GM23248 (cell line): ENCODE data around the gene USP2. TPM values are rescaled to one million over a fixed set of nuclear protein-coding genes. Genes with fewer than 3 reads are reported as not detected.

Experiments
- DNase-seq: peaks from one replicate; pipeline ENCODE4 v3.0.0-alpha.2; 2015
- H2AFZ ChIP-seq: fragments of 200-600 bp; sonication (generic); 2 replicates; pipeline ENCODE4 v1.6.1; 2016; ENCODE audit warnings: antibody characterized with exemption
- H3F3A ChIP-seq: fragments of 200-600 bp; sonication (generic); 2 replicates; pipeline ENCODE4 v1.6.1; 2016; ENCODE audit warnings: mild to moderate bottlenecking, antibody characterized with exemption, mixed run types; ENCODE audit not compliant: insufficient read depth
- H3K27ac ChIP-seq: fragments of 200-600 bp; sonication (generic); 2 replicates; pipeline ENCODE4 v1.5.1; 2016; ENCODE audit warnings: mild to moderate bottlenecking
- H3K27me3 ChIP-seq: fragments of 200-600 bp; sonication (generic); replicated peaks from 2 replicates; pipeline ENCODE4 v1.6.1; 2016; ENCODE audit warnings: mild to moderate bottlenecking; ENCODE audit not compliant: insufficient read depth
- H3K36me3 ChIP-seq: fragments of 200-600 bp; sonication (generic); 2 replicates; pipeline ENCODE4 v1.6.1; 2016; ENCODE audit warnings: low read depth, mild to moderate bottlenecking
- H3K4me1 ChIP-seq: fragments of 200-600 bp; sonication (generic); 2 replicates; pipeline ENCODE4 v1.6.1; 2016; ENCODE audit warnings: mild to moderate bottlenecking; ENCODE audit not compliant: insufficient read depth
- H3K4me2 ChIP-seq: fragments of 200-600 bp; sonication (generic); one replicate; pipeline ENCODE4 v1.6.1; 2016; ENCODE audit warnings: mild to moderate bottlenecking; ENCODE audit not compliant: unreplicated experiment
- H3K4me3 ChIP-seq: fragments of 200-600 bp; sonication (generic); 2 replicates; pipeline ENCODE4 v1.5.1; 2016; ENCODE audit warnings: mild to moderate bottlenecking
- H3K79me2 ChIP-seq: fragments of 200-600 bp; sonication (generic); 2 replicates; pipeline ENCODE4 v1.6.1; 2016; ENCODE audit warnings: mild to moderate bottlenecking; ENCODE audit not compliant: insufficient read depth
- H3K9ac ChIP-seq: fragments of 200-600 bp; sonication (generic); 2 replicates; pipeline ENCODE4 v1.6.1; 2016; ENCODE audit warnings: mild to moderate bottlenecking
- H3K9me2 ChIP-seq: fragments of 200-600 bp; sonication (generic); 2 replicates; pipeline ENCODE4 v1.6.1; 2016; ENCODE audit warnings: mixed run types, mild to moderate bottlenecking, moderate library complexity; ENCODE audit not compliant: insufficient read depth
- H3K9me3 ChIP-seq: fragments of 200-600 bp; sonication (generic); one replicate; pipeline ENCODE4 v1.6.1; 2017; ENCODE audit warnings: low read depth
- H4K20me1 ChIP-seq: fragments of 200-600 bp; sonication (generic); 2 replicates; pipeline ENCODE4 v1.6.0; 2016; ENCODE audit not compliant: insufficient read depth
- EZH2 ChIP-seq: fragments of 200-600 bp; sonication (generic); IDR thresholded peaks from 2 replicates; pipeline ENCODE4 v1.6.1; 2018; ENCODE audit warnings: antibody characterized with exemption, mild to moderate bottlenecking; ENCODE audit not compliant: insufficient read depth, poor library complexity, severe bottlenecking
- EZH2phosphoT487 ChIP-seq: fragments of 200-600 bp; sonication (generic); IDR thresholded peaks from 2 replicates; pipeline ENCODE4 v1.6.1; 2018; ENCODE audit warnings: antibody characterized with exemption, moderate library complexity, mild to moderate bottlenecking, low read depth; ENCODE audit not compliant: insufficient read depth
- WGBS, 2 experiments: methylation state at CpG; one replicate each; pipeline ENCODE4 v1.1.6; 2015 to 2017; ENCODE audit warnings: low lambda C conversion rate in 2 of 2, low coverage in 1 of 2; ENCODE audit errors: missing lambda C conversion rate in 2 of 2; 5-methylcytosine and 5-hydroxymethylcytosine counted together
- in situ Hi-C: fragments of 300-500 bp; cut with MboI; formaldehyde crosslinking; loops from 2 replicates; pipeline ENCODE4 v1.15.0; 2020
- polyA plus RNA-seq: library from polyadenylated mRNA; unstranded; fragments of >200 nt; fragmentation: Nextera tagmentation; extraction: Ambion mirVana; gene quantifications from 2 replicates; pipeline ENCODE4 v1.2.1, GENCODE V29; 2016
- total RNA-seq: library from RNA; depleted of rRNA; stranded (reverse); fragments of >200 nt; shearing (Covaris generic); gene quantifications from 2 replicates; pipeline ENCODE4 v1.2.3, GENCODE V29; 2014

Gene USP2
- total and polyA plus RNA-seq, 2 experiments from 2014 or later: 0.33 TPM; not detected in 1

GRCh38 chr11:119317592-119318239 lies 63.8 kb downstream of the USP2 start:
- DNase-seq: no peak
- Histone ChIP-seq H3K4me3 (no peak overlapping the region), H3K9ac (no peak overlapping the region), H3F3A (peaks cover 13% of the 10 kb centered on the region; the same call in 1 of the 2 replicates), H2AFZ (no peak overlapping the region), H3K27ac (no peak overlapping the region), H3K9me2 (no peaks in the 10 kb centered on the region), H3K4me1 (peaks cover 41% of the 10 kb centered on the region), H3K4me2 (no peak overlapping the region), H3K79me2 (no peaks in the 10 kb centered on the region), H3K27me3 (no peaks in the 10 kb centered on the region; the same call in 1 of the 2 replicates), H3K9me3 (no peaks in the 10 kb centered on the region), H3K36me3 (no peaks in the 10 kb centered on the region), H4K20me1 (no peaks in the 10 kb centered on the region)
- WGBS, 2 experiments: 78 to 81% methylated on average over 14 of the region's 14 CpGs
- in situ Hi-C loops: no loop called here
- TF ChIP-seq EZH2phosphoT487 (no peak), EZH2 (no peak)

DNA sequence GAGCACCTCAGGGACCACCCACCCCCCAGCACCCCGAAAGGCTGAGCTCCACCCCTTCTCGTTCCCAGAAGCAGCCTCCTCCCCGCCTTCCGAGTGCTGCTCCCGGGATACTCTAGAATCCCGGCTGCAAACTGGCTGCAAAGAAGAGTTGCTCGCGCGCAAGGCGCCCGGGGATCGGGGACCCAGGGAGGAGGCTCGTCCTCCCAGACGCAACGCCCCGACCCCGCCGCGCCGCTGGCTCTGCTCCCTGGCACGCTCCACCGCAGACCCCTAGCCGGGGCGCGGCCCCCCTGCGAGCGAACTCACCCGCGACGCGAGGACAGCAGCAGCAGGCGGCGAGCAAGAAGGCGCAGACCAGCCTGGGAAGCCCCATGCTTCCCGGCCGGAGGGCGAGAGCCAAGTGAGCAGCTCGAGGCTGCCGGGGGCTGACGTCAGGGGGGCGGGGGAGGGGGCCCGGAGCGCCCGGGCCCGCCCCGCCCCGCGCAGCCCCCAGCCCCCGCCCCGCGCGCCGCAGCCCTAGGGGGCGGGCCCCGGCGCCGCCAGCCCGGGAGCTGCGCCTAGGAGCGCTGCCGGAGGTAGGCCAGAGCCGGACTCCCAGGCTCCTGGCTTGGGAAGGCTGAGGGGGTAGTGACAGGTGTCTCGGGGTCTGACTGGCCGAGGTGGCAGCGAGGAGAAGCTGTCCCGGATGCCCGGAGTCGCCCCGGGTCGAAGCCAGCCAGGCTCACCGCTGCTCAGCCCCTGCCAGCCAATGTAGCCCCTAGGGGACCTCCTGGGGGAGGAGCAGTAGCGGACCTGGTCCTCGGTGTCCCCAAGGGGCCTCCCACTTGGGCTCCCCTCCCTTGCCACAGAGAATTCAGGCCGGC lies 64.5 kb downstream of the USP2 start, which contains the start of gene MCAM:
Gene MCAM, minus strand, starts transcription at position 402 of the 863 bp plus-strand sequence. Its CDS starts 29 bp downstream, at position 373.
- Histone ChIP-seq H3K4me2 (peak within 1 kb of the TSS; percentile 88), H3K79me2 (no peaks in the 10 kb centered on the region), H3K4me3 (peak within 1 kb of the TSS; percentile 72), H3K27me3 (no peaks in the 10 kb centered on the region; the same call in 1 of the 2 replicates), H3K9me2 (no peaks in the 10 kb centered on the region), H3K4me1 (peaks cover 41% of the 10 kb centered on the region), H4K20me1 (no peaks in the 10 kb centered on the region), H3K27ac (no peak within 1 kb of the TSS), H3F3A (peaks cover 9% of the 10 kb centered on the region; the same call in 1 of the 2 replicates), H2AFZ (peak within 1 kb of the TSS; percentile 59), H3K9ac (peak within 1 kb of the TSS; percentile 18; the same call in 1 of the 2 replicates), H3K9me3 (no peaks in the 10 kb centered on the region), H3K36me3 (no peaks in the 10 kb centered on the region)
- no peak for TF ChIP-seq EZH2
- 0 out of 2 replicates have a peak, but pooled peaks have one; percentile 8 for TF ChIP-seq EZH2phosphoT487
- DNase-seq: peak; percentile 56
- WGBS, 2 experiments: 4 to 5% methylated on average over 43 to 74 of the region's 74 CpGs
- in situ Hi-C loops: no loop called here

DNA sequence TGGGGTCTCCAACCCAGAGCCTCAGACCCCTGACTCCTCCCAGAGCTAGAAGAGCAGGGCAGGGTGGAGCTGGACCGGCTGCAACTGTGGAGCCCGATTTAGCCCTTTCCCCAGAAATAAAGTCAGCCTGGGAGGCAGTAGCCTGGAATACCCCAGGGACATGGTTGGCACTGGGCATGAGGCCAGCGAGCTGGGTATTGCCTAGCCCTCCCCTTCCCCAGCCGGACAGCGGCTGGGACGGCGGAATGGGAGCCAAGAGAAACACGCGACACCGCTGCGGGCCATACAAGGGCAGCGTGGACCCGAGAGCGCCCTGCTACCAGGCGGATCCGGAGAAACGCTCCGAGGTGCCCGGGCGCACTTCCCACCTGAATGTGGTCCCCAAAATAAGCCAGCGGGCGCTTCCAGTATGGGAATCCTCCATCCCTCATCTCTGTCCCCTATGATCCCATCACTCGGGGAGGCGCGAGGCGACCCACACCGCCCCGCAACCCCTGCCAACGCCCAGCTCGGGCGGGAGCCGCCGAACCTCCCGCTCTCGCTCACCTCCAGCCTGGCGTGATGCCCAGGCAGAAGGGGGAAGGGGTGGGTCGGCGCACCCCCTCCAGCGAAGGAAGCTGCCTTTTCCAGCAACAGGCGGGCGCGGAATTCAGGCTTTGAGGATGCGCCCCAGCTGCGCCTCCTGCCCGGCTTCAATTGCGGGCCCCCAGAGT lies 65.3 kb downstream of the USP2 start:
- Histone ChIP-seq H3K36me3 (no peaks in the 10 kb centered on the region), H3K4me3 (peak overlapping the region; percentile 72), H3K79me2 (no peaks in the 10 kb centered on the region), H3K27me3 (no peaks in the 10 kb centered on the region; the same call in 1 of the 2 replicates), H2AFZ (peak overlapping the region; percentile 59), H3K4me1 (peaks cover 37% of the 10 kb centered on the region), H3K27ac (no peak overlapping the region), H3K9ac (peak overlapping the region; percentile 18; the same call in 1 of the 2 replicates), H3K9me2 (no peaks in the 10 kb centered on the region), H4K20me1 (no peaks in the 10 kb centered on the region), H3K9me3 (no peaks in the 10 kb centered on the region), H3K4me2 (peak overlapping the region; percentile 88), H3F3A (peaks cover 9% of the 10 kb centered on the region; the same call in 1 of the 2 replicates)
- in situ Hi-C loops: no loop called here
- DNase-seq: peak; percentile 43
- TF ChIP-seq EZH2 (no peak), EZH2phosphoT487 (0 out of 2 replicates have a peak, but pooled peaks have one; percentile 3)
- 3% methylated on average over 22 to 39 of the region's 46 CpGs for WGBS, 2 experiments
